Trophoblast cell (in vitro differentiated cells and primary cell): ENCODE measurements around the gene MSL2.
A peak's percentile ranks its signal among the peaks of the same experiment; 100 is the strongest.
"Not testable (repeated sequence)": the region's sequence is repeated elsewhere in the genome, so short reads cannot be mapped to it uniquely, and the experiment has no call there.

Source experiments
- DNase-seq, 2 donors: peaks; one replicate each; pipeline ENCODE4 v3.0.0-alpha.2; 2016
- H2AFZ ChIP-seq: 2 replicates; pipeline ENCODE4 v1.6.1; 2013; ENCODE audit warnings: low read length, moderate library complexity, mild to moderate bottlenecking; ENCODE audit not compliant: insufficient read depth, poor library complexity
- H2AK5ac ChIP-seq: 2 replicates; pipeline ENCODE4 v1.6.1; 2013; ENCODE audit warnings: mild to moderate bottlenecking, low read length
- H2BK120ac ChIP-seq: 2 replicates; pipeline ENCODE4 v1.6.1; 2013; ENCODE audit warnings: low read length, mild to moderate bottlenecking, moderate library complexity; ENCODE audit not compliant: insufficient read depth, poor library complexity
- H2BK12ac ChIP-seq: 2 replicates; pipeline ENCODE4 v1.6.1; 2013; ENCODE audit warnings: mild to moderate bottlenecking, low read length, moderate library complexity
- H2BK5ac ChIP-seq: 2 replicates; pipeline ENCODE4 v1.6.1; 2013; ENCODE audit warnings: low read length, low read depth, moderate library complexity, mild to moderate bottlenecking; ENCODE audit not compliant: poor library complexity
- H3K14ac ChIP-seq: 2 replicates; pipeline ENCODE4 v1.6.1; 2013; ENCODE audit warnings: mild to moderate bottlenecking, low read length
- H3K18ac ChIP-seq: 2 replicates; pipeline ENCODE4 v1.6.1; 2013; ENCODE audit warnings: mild to moderate bottlenecking, low read length
- H3K23ac ChIP-seq: 2 replicates; pipeline ENCODE4 v1.6.1; 2013; ENCODE audit warnings: low read length
- H3K27ac ChIP-seq: 2 replicates; pipeline ENCODE4 v1.5.1; 2013; ENCODE audit warnings: low read depth, mild to moderate bottlenecking, inconsistent platforms, low read length, moderate library complexity
- H3K27me3 ChIP-seq: 2 replicates; pipeline ENCODE4 v1.6.1; 2013; ENCODE audit warnings: inconsistent platforms, mild to moderate bottlenecking, low read length, moderate library complexity; ENCODE audit not compliant: insufficient read depth
- H3K36me3 ChIP-seq, 2 experiments: 1 replicate in 1 of 2; 2 replicates in 1 of 2; pipeline ENCODE4 v1.6.1; 2013; ENCODE audit warnings: low read length in 2 of 2, mild to moderate bottlenecking in 2 of 2, moderate library complexity in 1 of 2; ENCODE audit not compliant: insufficient read depth in 2 of 2, control insufficient read depth in 1 of 2
- H3K4ac ChIP-seq: 2 replicates; pipeline ENCODE4 v1.6.1; 2013; ENCODE audit warnings: low read depth, mild to moderate bottlenecking, low read length, moderate library complexity
- H3K4me1 ChIP-seq, 2 experiments: 1 replicate in 1 of 2; 2 replicates in 1 of 2; pipeline ENCODE4 v1.6.1; 2013; ENCODE audit warnings: low read length in 2 of 2, mild to moderate bottlenecking in 2 of 2, moderate library complexity in 1 of 2; ENCODE audit not compliant: insufficient read depth in 2 of 2, control insufficient read depth in 1 of 2
- H3K4me2 ChIP-seq: 2 replicates; pipeline ENCODE4 v1.6.1; 2013; ENCODE audit warnings: inconsistent platforms, mild to moderate bottlenecking, low read length, moderate library complexity
- H3K4me3 ChIP-seq: 2 replicates; pipeline ENCODE4 v1.5.1; 2013; ENCODE audit warnings: mild to moderate bottlenecking, low read depth, low read length, inconsistent platforms
- H3K79me1 ChIP-seq: one replicate; pipeline ENCODE4 v1.6.1; 2013; ENCODE audit warnings: low read length
- H3K79me2 ChIP-seq: 2 replicates; pipeline ENCODE4 v1.6.1; 2013; ENCODE audit warnings: low read length, mild to moderate bottlenecking; ENCODE audit not compliant: control insufficient read depth, insufficient read depth, poor library complexity
- H3K9ac ChIP-seq: 2 replicates; pipeline ENCODE4 v1.6.1; 2013; ENCODE audit warnings: mild to moderate bottlenecking, low read length
- H3K9me3 ChIP-seq: 2 replicates; pipeline ENCODE4 v1.6.1; 2013; ENCODE audit warnings: low read depth, mild to moderate bottlenecking, control low read depth, inconsistent platforms, low read length; ENCODE audit not compliant: insufficient read depth
- H4K12ac ChIP-seq: 2 replicates; pipeline ENCODE4 v1.6.1; 2013; ENCODE audit warnings: low read depth, mild to moderate bottlenecking, low read length, moderate library complexity
- H4K8ac ChIP-seq: 2 replicates; pipeline ENCODE4 v1.6.1; 2013; ENCODE audit warnings: low read depth, mild to moderate bottlenecking, low read length, moderate library complexity
- H4K91ac ChIP-seq: one replicate; pipeline ENCODE4 v1.6.1; 2013; ENCODE audit warnings: low read depth, mild to moderate bottlenecking, low read length, moderate library complexity
- WGBS: extraction: QIAGEN DNeasy Blood & Tissue Kit; methylation state at CpG from one replicate; pipeline ENCODE4 v1.1.7; 2013; ENCODE audit warnings: missing lambda C conversion rate; ENCODE audit not compliant: insufficient read length, insufficient coverage; ENCODE audit errors: extremely low coverage; 5-methylcytosine and 5-hydroxymethylcytosine counted together

MSL2 gene

DNA sequence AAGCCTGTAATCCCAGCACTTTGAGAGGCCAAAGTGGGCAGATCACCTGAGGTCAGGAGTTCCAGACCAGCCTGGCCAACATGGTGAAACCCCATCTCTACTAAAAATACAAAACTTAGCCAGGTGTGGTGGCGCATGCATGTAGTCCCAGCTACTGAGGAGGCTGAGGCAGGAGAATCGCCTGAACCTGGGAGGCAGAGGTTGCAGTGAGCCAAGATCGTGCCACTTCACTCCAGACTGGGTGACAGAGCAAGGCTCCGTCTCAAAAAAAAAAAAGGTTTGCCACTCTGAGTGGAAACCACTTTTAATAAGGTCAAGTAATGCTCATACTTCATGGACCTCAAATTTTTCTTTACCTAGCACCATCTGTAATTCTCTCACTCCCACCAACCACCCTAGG, 51.7 kb downstream of the MSL2 start:
- not testable (repeated sequence) for H3K4me3 ChIP-seq
- WGBS: no CpG with 5 or more reads among the region's 4 CpGs

GRCh38 chr3:136142592-136142991, 53.5 kb downstream of the MSL2 start:
- WGBS: no CpG with 5 or more reads among the region's 3 CpGs
- peak overlapping the region; percentile 41 for H3K4me2 ChIP-seq
- H3K9ac ChIP-seq: no peak overlapping the region
- H2AFZ ChIP-seq: no peak overlapping the region
- H3K4ac ChIP-seq: no peak overlapping the region
- no peaks in the 10 kb centered on the region for H3K79me2 ChIP-seq
- no peak overlapping the region for H3K18ac ChIP-seq
- H3K23ac ChIP-seq: no peak overlapping the region
- no peaks in the 10 kb centered on the region for H3K27me3 ChIP-seq
- no peak overlapping the region for H2BK12ac ChIP-seq
- H3K79me1 ChIP-seq: no peaks in the 10 kb centered on the region
- H4K8ac ChIP-seq: no peak overlapping the region
- no peak overlapping the region for H2AK5ac ChIP-seq
- no peak overlapping the region for H4K12ac ChIP-seq
- peak; percentile 30 to 91 for DNase-seq
- peaks cover 2 to 7% of the 10 kb centered on the region in 2 experiments for H3K36me3 ChIP-seq
- H2BK5ac ChIP-seq: no peak overlapping the region
- H3K27ac ChIP-seq: no peak overlapping the region
- no peaks in the 10 kb centered on the region for H3K9me3 ChIP-seq
- no peak overlapping the region for H3K4me3 ChIP-seq
- peaks cover 0 to 8% of the 10 kb centered on the region in 2 experiments for H3K4me1 ChIP-seq
- H4K91ac ChIP-seq: no peak overlapping the region
- no peak overlapping the region for H2BK120ac ChIP-seq
- no peak overlapping the region for H3K14ac ChIP-seq

More for the DNA sequence above, 51.7 kb downstream of the MSL2 start:
- H4K91ac ChIP-seq, H3K4me1 ChIP-seq, H4K12ac ChIP-seq, H4K8ac ChIP-seq, H3K36me3 ChIP-seq, H2BK5ac ChIP-seq, H3K9ac ChIP-seq, H3K9me3 ChIP-seq, H2BK120ac ChIP-seq, H2BK12ac ChIP-seq, H3K27ac ChIP-seq, H3K79me1 ChIP-seq, H3K23ac ChIP-seq, H3K79me2 ChIP-seq, H3K14ac ChIP-seq, H2AK5ac ChIP-seq, H3K4me2 ChIP-seq, H3K27me3 ChIP-seq, H3K4ac ChIP-seq, H2AFZ ChIP-seq, DNase-seq, H3K18ac ChIP-seq: not testable (repeated sequence)

GRCh38 chr3:136141891-136142290, 54.2 kb downstream of the MSL2 start:
- Histone ChIP-seq H2AFZ (no peak overlapping the region), H4K8ac (no peak overlapping the region), H3K4me1 (peaks cover 0 to 6% of the 10 kb centered on the region in 2 experiments), H3K4me2 (no peak overlapping the region), H2BK120ac (no peak overlapping the region), H3K36me3 (peaks cover 2 to 6% of the 10 kb centered on the region in 2 experiments), H3K9ac (no peak overlapping the region), H3K9me3 (no peaks in the 10 kb centered on the region), H4K12ac (no peak overlapping the region), H3K79me1 (no peaks in the 10 kb centered on the region), H3K4ac (no peak overlapping the region), H2BK5ac (no peak overlapping the region), H3K4me3 (no peak overlapping the region), H3K27me3 (no peaks in the 10 kb centered on the region), H3K79me2 (no peaks in the 10 kb centered on the region), H3K18ac (peak overlapping the region; percentile 33), H2AK5ac (no peak overlapping the region), H4K91ac (peak overlapping the region; percentile 27), H2BK12ac (no peak overlapping the region), H3K23ac (no peak overlapping the region), H3K14ac (no peak overlapping the region), H3K27ac (no peak overlapping the region)
- no peak for DNase-seq
- WGBS: no CpG with 5 or more reads among the region's 4 CpGs

- H3K27ac ChIP-seq: no peak overlapping the region
- no peaks in the 10 kb centered on the region for H3K9me3 ChIP-seq
- no peak overlapping the region for H3K4me3 ChIP-seq
- H2BK120ac ChIP-seq: no peak overlapping the region
- DNase-seq: no peak
- no peak overlapping the region for H2BK5ac ChIP-seq
- no peak overlapping the region for H3K18ac ChIP-seq
- H3K23ac ChIP-seq: no peak overlapping the region
- H2BK12ac ChIP-seq: no peak overlapping the region
- no peaks in the 10 kb centered on the region for H3K27me3 ChIP-seq
- no peak overlapping the region for H4K12ac ChIP-seq
- H3K36me3 ChIP-seq: peaks cover 2 to 6% of the 10 kb centered on the region in 2 experiments
- H3K4me2 ChIP-seq: no peak overlapping the region
- no peaks in the 10 kb centered on the region for H3K79me2 ChIP-seq
- H2AK5ac ChIP-seq: no peak overlapping the region
- peaks cover 0 to 6% of the 10 kb centered on the region in 2 experiments for H3K4me1 ChIP-seq
- H3K79me1 ChIP-seq: no peaks in the 10 kb centered on the region
- H3K14ac ChIP-seq: no peak overlapping the region
- no peak overlapping the region for H3K4ac ChIP-seq
- H4K8ac ChIP-seq: no peak overlapping the region
- H2AFZ ChIP-seq: no peak overlapping the region
- H4K91ac ChIP-seq: no peak overlapping the region
- H3K9ac ChIP-seq: no peak overlapping the region
Observed at GRCh38 chr3:136141291-136141785, 54.8 kb downstream of the MSL2 start.
